Measurements from ENCODE around the gene DOCK4. TPM values are rescaled to one million over a fixed set of nuclear protein-coding genes. Genes with fewer than 3 reads are reported as not detected.

Gene DOCK4
- total RNA-seq, 1 donor from 2014 or later, result 0.73 TPM

DNA sequence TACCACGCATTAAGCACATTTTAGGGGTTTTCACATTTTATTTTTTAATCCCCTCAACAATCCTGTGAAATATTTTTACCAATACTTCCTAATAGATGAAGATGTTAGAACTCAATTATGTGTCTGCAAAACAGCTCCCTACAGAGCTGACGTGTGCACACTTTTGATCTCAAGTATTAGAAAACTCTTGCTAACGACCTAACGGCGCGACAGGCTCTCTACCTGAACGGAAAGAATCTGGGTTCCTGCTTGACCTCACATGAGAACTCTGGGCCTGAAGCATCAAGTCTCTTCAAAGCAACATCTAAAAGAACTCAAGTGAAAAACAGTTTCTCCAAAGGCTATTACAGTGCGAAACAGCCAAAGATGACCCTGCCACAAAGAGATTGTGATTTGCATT lies 113.9 kb downstream of the DOCK4 start:
- no peaks in the 10 kb centered on the region for H3K4me1 Mint-ChIP-seq

DNA sequence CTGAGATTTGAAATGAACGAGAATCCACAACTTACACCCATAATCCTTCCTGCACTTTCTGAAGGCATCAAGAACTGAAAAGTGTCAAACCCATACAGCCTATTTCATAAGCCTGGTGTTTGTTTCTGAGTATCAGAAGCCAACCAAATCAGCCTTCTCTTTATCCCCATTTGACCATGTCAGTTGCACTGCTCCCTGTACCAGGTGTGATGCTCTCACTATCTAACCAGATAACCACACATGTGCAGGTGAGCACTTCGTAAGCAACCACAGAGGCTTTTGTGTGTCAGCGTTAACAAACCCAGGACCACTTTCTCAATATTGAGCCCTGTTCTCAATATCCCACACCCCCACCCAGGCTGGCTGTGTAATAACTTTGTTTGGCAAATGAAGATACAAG lies 114.4 kb downstream of the DOCK4 start:
- ATAC-seq (ENCODE audit: low read depth), result no peak
- no peaks in the 10 kb centered on the region for H3K36me3 Mint-ChIP-seq (ENCODE audit: low read depth)
- TF ChIP-seq, protein P1, sequence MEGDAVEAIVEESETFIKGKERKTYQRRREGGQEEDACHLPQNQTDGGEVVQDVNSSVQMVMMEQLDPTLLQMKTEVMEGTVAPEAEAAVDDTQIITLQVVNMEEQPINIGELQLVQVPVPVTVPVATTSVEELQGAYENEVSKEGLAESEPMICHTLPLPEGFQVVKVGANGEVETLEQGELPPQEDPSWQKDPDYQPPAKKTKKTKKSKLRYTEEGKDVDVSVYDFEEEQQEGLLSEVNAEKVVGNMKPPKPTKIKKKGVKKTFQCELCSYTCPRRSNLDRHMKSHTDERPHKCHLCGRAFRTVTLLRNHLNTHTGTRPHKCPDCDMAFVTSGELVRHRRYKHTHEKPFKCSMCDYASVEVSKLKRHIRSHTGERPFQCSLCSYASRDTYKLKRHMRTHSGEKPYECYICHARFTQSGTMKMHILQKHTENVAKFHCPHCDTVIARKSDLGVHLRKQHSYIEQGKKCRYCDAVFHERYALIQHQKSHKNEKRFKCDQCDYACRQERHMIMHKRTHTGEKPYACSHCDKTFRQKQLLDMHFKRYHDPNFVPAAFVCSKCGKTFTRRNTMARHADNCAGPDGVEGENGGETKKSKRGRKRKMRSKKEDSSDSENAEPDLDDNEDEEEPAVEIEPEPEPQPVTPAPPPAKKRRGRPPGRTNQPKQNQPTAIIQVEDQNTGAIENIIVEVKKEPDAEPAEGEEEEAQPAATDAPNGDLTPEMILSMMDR (IDR thresholded peaks at IDR 0.05), result no peak
- no peaks in the 10 kb centered on the region for H3K27me3 Mint-ChIP-seq
- no peak overlapping the region for H3K4me3 Mint-ChIP-seq
- no peak overlapping the region for H3K27ac Mint-ChIP-seq
- intact Hi-C loops (cut with micrococcal nuclease), result no loop called here
- no peak for DNase-seq
- H3K4me1 Mint-ChIP-seq, result no peaks in the 10 kb centered on the region
- ChIA-PET CTCF (no interaction called here), POLR2A (no interaction called here)
- H3K9me3 Mint-ChIP-seq, result no peaks in the 10 kb centered on the region

More for the DNA sequence above, 113.9 kb downstream of the DOCK4 start:
- Mint-ChIP-seq H3K4me3 (no peak overlapping the region), H3K36me3 (ENCODE audit: low read depth) (no peaks in the 10 kb centered on the region), H3K9me3 (no peaks in the 10 kb centered on the region), H3K27me3 (no peaks in the 10 kb centered on the region), H3K27ac (no peak overlapping the region)
- CTCF ChIA-PET, result no interaction called here
- ATAC-seq (ENCODE audit: low read depth) (no peak), DNase-seq (no peak)
- intact Hi-C loops (cut with micrococcal nuclease), result no loop called here
- TF ChIP-seq, protein P1 (IDR thresholded peaks at IDR 0.05), result no peak
- POLR2A ChIA-PET, result no interaction called here

DNA sequence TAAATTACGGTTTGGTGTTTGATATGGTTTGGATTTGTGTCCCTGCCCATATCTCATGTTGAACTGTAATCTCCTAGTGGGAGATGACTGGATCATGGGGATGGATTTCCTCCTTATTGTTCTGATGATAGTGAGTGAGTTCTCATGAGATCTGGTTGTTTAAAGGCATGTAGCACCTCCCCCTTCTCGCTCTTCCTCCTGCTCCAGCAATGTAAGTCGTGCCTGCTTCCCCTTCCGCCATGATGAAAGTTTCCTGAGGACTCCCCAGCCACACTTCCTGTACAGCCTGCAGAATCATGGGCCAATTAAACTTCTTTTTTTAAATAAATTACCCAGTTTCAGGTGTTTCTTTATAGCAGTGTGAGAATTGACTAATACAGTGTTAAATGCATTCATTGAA lies 116.6 kb downstream of the DOCK4 start:
- Mint-ChIP-seq H3K4me1 (peaks cover 10% of the 10 kb centered on the region), H3K4me3 (no peak overlapping the region), H3K36me3 (ENCODE audit: low read depth) (no peaks in the 10 kb centered on the region), H3K27me3 (no peaks in the 10 kb centered on the region), H3K9me3 (no peaks in the 10 kb centered on the region), H3K27ac (no peak overlapping the region)
- ATAC-seq (ENCODE audit: low read depth), result no peak
- ChIA-PET CTCF (no interaction called here), POLR2A (no interaction called here)
- intact Hi-C loops (cut with micrococcal nuclease), result loop anchor here (10.0 kb wide), 1 partner anchor 705 kb away; the partner anchor contains the start of gene TMEM168
- no peak for DNase-seq
- TF ChIP-seq, protein P1 (IDR thresholded peaks at IDR 0.05), result no peak

DNA sequence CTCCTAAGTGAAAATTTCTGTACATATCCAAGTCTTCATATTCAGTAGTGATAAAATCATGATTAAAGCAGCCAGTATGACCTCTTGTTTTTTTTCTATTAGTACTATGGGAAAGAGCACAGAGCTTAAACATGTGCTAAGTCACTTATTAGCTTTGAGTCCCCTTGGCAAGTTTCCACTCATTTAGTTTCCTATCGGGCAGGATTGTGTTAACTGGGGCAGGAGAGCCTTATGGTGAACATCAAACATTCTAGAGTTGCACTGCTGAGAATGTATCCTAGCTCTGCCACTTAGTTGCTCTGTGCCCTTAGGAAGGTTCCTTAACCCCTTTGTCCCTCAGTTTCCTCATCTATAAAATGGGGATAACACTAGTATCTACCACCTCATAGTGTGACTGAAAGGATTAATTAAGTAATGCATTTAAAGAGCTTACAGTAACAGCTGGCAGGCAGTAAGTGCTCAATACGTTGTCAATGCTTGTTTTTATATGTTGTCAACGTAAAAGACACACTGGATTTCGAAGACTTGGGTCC lies 117.6 kb downstream of the DOCK4 start:
- ChIA-PET CTCF (no interaction called here), POLR2A (no interaction called here)
- Mint-ChIP-seq H3K27me3 (no peaks in the 10 kb centered on the region), H3K9me3 (no peaks in the 10 kb centered on the region), H3K36me3 (ENCODE audit: low read depth) (no peaks in the 10 kb centered on the region), H3K27ac (no peak overlapping the region), H3K4me1 (peaks cover 20% of the 10 kb centered on the region), H3K4me3 (no peak overlapping the region)
- no peak for DNase-seq
- no peak for ATAC-seq (ENCODE audit: low read depth)
- TF ChIP-seq, protein P1 (IDR thresholded peaks at IDR 0.05), result no peak
- intact Hi-C loops (cut with micrococcal nuclease), result loop anchor here (10.0 kb wide), 1 partner anchor 706 kb away; the partner anchor contains the start of gene TMEM168

DNA sequence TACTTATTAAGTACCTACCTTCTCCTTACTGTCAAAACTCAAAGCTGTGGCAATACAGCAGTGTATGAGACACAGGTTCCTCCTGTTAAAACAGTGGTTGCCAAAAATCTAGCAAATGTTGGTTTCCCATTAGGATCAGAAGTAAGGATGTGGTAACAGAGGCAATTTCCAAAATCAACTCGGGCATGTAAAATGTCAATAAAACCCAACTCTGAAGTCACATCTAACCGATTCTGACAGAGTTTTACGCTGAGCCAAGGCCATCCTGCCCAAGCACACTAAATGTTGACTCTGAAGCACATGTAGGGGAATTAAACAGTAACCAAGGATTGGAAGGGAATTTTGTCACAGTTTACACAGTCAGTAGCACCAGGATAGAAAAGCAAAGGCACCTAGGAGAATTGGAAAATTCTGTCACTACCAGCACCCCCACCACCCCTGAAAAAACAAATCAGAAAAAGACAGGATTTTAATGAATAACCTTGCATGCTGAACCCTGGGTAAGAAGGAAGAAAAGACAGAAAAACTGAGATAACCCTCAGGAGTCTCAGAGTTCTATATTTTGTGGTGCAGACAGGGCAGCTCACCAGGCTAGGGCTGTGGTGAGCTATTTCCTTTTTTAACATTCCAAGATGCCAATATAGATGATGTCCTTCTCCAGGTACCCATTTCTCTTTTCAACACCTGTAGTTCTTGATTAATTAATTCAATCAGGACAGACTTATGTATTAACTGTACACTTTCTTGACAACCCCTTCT lies 119.5 kb downstream of the DOCK4 start:
- Mint-ChIP-seq H3K27ac (no peak overlapping the region), H3K9me3 (no peaks in the 10 kb centered on the region), H3K4me1 (peaks cover 29% of the 10 kb centered on the region), H3K36me3 (ENCODE audit: low read depth) (no peaks in the 10 kb centered on the region), H3K27me3 (no peaks in the 10 kb centered on the region), H3K4me3 (no peak overlapping the region)
- CTCF ChIA-PET, result no interaction called here
- TF ChIP-seq, protein P1 (IDR thresholded peaks at IDR 0.05), result no peak
- POLR2A ChIA-PET, result no interaction called here
- DNase-seq, result no peak
- intact Hi-C loops (cut with micrococcal nuclease), result loop anchor here (10.0 kb wide), 1 partner anchor 708 kb away; the partner anchor contains the start of gene TMEM168
- no peak for ATAC-seq (ENCODE audit: low read depth)
